ENCODE results near the gene VWA1.

VWA1 gene

DNA sequence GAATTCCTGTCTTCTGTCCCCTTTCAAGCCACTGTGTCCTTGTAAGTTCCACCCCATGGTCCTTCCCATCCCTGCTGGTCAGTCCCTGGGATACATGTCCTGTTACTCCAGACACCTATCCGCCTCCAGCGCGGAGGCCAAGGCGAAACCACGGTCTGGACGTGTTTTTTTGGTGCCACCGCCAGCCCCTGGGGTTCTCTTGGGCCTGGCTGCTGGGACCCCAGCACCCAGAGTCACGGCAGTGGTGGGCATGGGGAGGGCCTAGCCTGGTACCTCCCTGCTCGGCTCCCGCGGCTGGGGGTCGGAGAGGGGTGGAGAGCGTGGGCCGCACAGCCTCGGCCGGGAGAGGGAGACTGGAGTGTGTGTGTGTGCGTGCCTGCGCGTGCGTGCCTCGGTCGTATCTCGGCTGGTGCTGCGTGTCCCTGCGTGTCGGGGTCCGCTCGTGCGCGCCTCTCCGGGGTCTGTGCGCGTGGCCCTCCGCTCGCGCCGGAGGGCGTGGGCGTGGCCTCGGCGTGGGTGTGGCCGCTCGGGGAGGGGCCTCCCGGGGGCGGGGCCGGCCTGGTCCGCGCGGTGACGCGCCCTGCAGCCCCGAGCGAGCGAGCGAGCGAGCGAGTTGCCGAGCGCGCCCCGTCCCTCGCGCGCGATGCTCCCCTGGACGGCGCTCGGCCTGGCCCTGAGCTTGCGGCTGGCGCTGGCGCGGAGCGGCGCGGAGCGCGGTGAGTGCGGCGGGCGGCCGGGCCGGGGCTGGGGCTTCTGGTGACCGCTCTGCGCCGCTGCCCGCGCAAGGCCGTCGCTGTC is at the start of gene VWA1:
Gene VWA1, plus strand, starts transcription at position 585 of the 798 bp plus-strand sequence. Its CDS starts 59 bp downstream, at position 644.
- peaks cover 9% of the 10 kb centered on the region for H3K4me1 ChIP-seq (ENCODE audit: insufficient read depth, poor library complexity, severe bottlenecking)
- TF ChIP-seq CTCF (IDR thresholded peaks at IDR 0.05; ENCODE audit: poor library complexity, severe bottlenecking) = no peak
- H3K4me3 ChIP-seq (ENCODE audit: severe bottlenecking) = peak within 1 kb of the TSS; percentile 45
- peak; percentile 61 for ATAC-seq (ENCODE audit: low read depth)
- no peaks in the 10 kb centered on the region for H3K9me3 ChIP-seq (ENCODE audit: severe bottlenecking)
- H3K27ac ChIP-seq (ENCODE audit: poor library complexity, severe bottlenecking) = no peak within 1 kb of the TSS
- no peaks in the 10 kb centered on the region for H3K27me3 ChIP-seq (ENCODE audit: insufficient read depth, poor library complexity, severe bottlenecking)
- DNase-seq (ENCODE audit: low spot score) = peak; percentile 66
- no peaks in the 10 kb centered on the region for H3K36me3 ChIP-seq (ENCODE audit: low read depth)

DNA sequence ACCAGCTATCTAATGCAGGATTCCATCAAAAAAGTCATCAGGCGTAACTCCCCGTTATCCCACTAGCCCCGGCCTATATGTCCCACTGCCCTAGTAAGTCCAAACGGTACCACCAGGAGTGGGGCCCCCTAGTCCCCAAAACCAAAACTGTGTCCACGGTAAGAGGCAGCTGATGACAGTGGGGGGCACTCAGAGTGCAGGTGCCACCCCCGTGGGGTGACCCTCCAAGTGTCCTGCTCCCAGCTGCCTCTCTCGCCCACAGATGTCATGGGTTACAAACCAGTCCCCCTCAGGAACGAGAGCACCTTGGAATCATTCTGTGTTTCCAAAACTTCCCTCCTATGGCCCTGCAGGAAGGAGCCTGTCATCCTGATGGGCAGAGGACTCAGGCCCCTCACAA is 49.6 kb upstream of the VWA1 start:
- no peak overlapping the region for H3K27ac ChIP-seq (ENCODE audit: poor library complexity, severe bottlenecking)
- H3K27me3 ChIP-seq (ENCODE audit: insufficient read depth, poor library complexity, severe bottlenecking) = no peaks in the 10 kb centered on the region
- H3K36me3 ChIP-seq (ENCODE audit: low read depth) = peaks cover 54% of the 10 kb centered on the region
- no peaks in the 10 kb centered on the region for H3K4me1 ChIP-seq (ENCODE audit: insufficient read depth, poor library complexity, severe bottlenecking)
- peak; percentile 35; the same call in 1 of the 3 replicates for ATAC-seq (ENCODE audit: low read depth)
- TF ChIP-seq CTCF (IDR thresholded peaks at IDR 0.05; ENCODE audit: poor library complexity, severe bottlenecking) = no peak
- DNase-seq (ENCODE audit: low spot score) = no peak
- H3K9me3 ChIP-seq (ENCODE audit: severe bottlenecking) = no peaks in the 10 kb centered on the region
- no peak overlapping the region for H3K4me3 ChIP-seq (ENCODE audit: severe bottlenecking)

GRCh38 chr1:1387098-1388077 is 48.1 kb upstream of the VWA1 start:
- no peak for TF ChIP-seq CTCF (IDR thresholded peaks at IDR 0.05; ENCODE audit: poor library complexity, severe bottlenecking)
- no peaks in the 10 kb centered on the region for H3K27me3 ChIP-seq (ENCODE audit: insufficient read depth, poor library complexity, severe bottlenecking)
- H3K9me3 ChIP-seq (ENCODE audit: severe bottlenecking) = no peaks in the 10 kb centered on the region
- H3K27ac ChIP-seq (ENCODE audit: poor library complexity, severe bottlenecking) = no peak overlapping the region
- ATAC-seq (ENCODE audit: low read depth) (no peak), DNase-seq (ENCODE audit: low spot score) (no peak)
- peaks cover 68% of the 10 kb centered on the region for H3K36me3 ChIP-seq (ENCODE audit: low read depth)
- H3K4me3 ChIP-seq (ENCODE audit: severe bottlenecking) = no peak overlapping the region
- no peaks in the 10 kb centered on the region for H3K4me1 ChIP-seq (ENCODE audit: insufficient read depth, poor library complexity, severe bottlenecking)

DNA sequence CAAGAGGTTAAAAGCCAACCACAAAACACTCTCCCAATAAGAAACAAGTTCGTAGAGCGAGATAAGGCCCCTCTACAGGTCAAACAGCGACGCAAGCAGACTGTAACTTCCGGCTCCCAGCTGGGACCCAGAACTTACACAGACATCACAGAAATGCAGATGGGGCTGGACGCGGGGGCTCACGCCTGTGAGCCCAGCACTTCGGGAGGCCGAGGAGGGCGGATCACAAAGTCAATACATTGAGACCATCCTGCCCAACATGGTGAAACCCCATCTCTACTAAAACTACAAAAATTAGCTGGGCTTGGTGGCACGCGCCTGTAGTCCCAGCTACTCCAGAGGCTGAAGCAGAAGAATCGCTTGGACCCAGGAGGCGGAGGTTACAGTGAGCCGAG is 47.4 kb upstream of the VWA1 start:
- DNase-seq (ENCODE audit: low spot score) = no peak
- H3K4me3 ChIP-seq (ENCODE audit: severe bottlenecking) = no peak overlapping the region
- H3K36me3 ChIP-seq (ENCODE audit: low read depth) = peaks cover 75% of the 10 kb centered on the region

More for the DNA sequence above, 47.4 kb upstream of the VWA1 start:
- no peaks in the 10 kb centered on the region for H3K4me1 ChIP-seq (ENCODE audit: insufficient read depth, poor library complexity, severe bottlenecking)
- no peaks in the 10 kb centered on the region for H3K27me3 ChIP-seq (ENCODE audit: insufficient read depth, poor library complexity, severe bottlenecking)
- no peaks in the 10 kb centered on the region for H3K9me3 ChIP-seq (ENCODE audit: severe bottlenecking)
- no peak for ATAC-seq (ENCODE audit: low read depth)
- no peak for TF ChIP-seq CTCF (IDR thresholded peaks at IDR 0.05; ENCODE audit: poor library complexity, severe bottlenecking)
- H3K27ac ChIP-seq (ENCODE audit: poor library complexity, severe bottlenecking) = no peak overlapping the region

All from RWPE2 (cell line).